Ovary (tissue), 3 donors: ENCODE measurements around the gene NOL12.

Source experiments
- CTCF ChIP-seq, 3 donors: fragments of 450-650 bp in 2 of 3; fragments of 200-600 bp in 1 of 3; IDR thresholded peaks; one replicate each; pipeline versions ENCODE4 v1.5.1 to v1.8.0; 2016 to 2022; ENCODE audit warnings: antibody characterized with exemption in 3 of 3, mild to moderate bottlenecking in 1 of 3
- EP300 ChIP-seq: sonication (generic); formaldehyde crosslinking; IDR thresholded peaks from one replicate; pipeline ENCODE4 v1.6.1; 2017; ENCODE audit warnings: antibody characterized with exemption
- POLR2A ChIP-seq: fragments of 450-650 bp; IDR thresholded peaks from one replicate; pipeline ENCODE4 v1.6.1; 2017; ENCODE audit warnings: antibody characterized with exemption, mild to moderate bottlenecking, moderate library complexity
- donor health status: DM: no; HTN: no; CAD: no.

DNA sequence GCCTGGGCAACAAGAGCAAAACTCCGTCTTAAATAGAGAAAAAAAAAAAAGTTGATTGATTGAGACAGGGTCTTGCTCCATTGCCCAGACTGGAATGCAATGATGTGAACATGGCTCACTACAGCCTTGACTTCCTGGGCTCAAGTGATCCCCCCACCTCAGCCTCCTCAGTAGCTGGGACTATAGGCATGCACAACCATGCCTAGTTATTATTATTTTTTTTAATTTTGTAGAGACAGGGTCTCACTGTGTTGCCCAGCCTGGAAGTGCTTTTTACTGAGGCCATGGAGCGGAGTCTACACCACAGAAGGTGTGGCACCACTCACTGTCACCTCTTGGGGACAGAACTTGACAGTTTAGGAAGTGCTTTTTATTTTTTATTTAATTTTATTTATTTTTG, 28.5 kb downstream of the NOL12 start:
- TF ChIP-seq EP300 (no peak), CTCF (IDR thresholded peaks at IDR 0.05) (no peak), POLR2A (no peak)
